SK-N-MC (cell line): Measurements from ENCODE around the gene UBAP1L.
A peak's percentile ranks its signal among the peaks of the same experiment; 100 is the strongest.
"Not testable (repeated sequence)": the region's sequence is repeated elsewhere in the genome, so short reads cannot be mapped to it uniquely, and the experiment has no call there.

Experiments
- DNase-seq: peaks from one replicate; pipeline ENCODE4 v3.0.0-alpha.2; 2011; ENCODE audit warnings: low read depth, low spot score
- H3K27ac ChIP-seq: fragments of 200-600 bp; sonication (generic); 2 replicates; pipeline ENCODE4 v1.5.1; 2016; ENCODE audit warnings: mixed run types
- H3K36me3 ChIP-seq: fragments of 200-600 bp; sonication (generic); 2 replicates; pipeline ENCODE4 v1.6.1; 2017; ENCODE audit warnings: antibody characterized with exemption, low read length, mixed read lengths; ENCODE audit not compliant: insufficient read depth
- H3K4me3 ChIP-seq: fragments of 200-600 bp; sonication (generic); 2 replicates; pipeline ENCODE4 v1.5.1; 2016
- H3K9ac ChIP-seq: fragments of 200-600 bp; sonication (generic); 2 replicates; pipeline ENCODE4 v1.8.0; 2017; ENCODE audit warnings: mixed run types, mixed read lengths; ENCODE audit not compliant: insufficient read length
- H3K9me3 ChIP-seq: fragments of 200-600 bp; sonication (generic); 2 replicates; pipeline ENCODE4 v1.6.1; 2017; ENCODE audit warnings: low read depth, mild to moderate bottlenecking, antibody characterized with exemption, low read length, moderate library complexity, mixed read lengths
- EZH2 ChIP-seq: fragments of 200-600 bp; sonication (generic); IDR thresholded peaks from one replicate; pipeline ENCODE4 v1.6.1; 2017; ENCODE audit warnings: antibody characterized with exemption
- FOXP2 ChIP-seq: optimal IDR thresholded peaks from 2 replicates; pipeline ENCODE3; 2011; ENCODE audit warnings: mild to moderate bottlenecking, moderate library complexity; ENCODE audit not compliant: insufficient read depth; ENCODE audit errors: extremely low read length, control extremely low read depth
- POLR2AphosphoS5 ChIP-seq: IDR thresholded peaks from 2 replicates; pipeline ENCODE4 v1.6.1; 2012; ENCODE audit warnings: mild to moderate bottlenecking, low read depth, low read length, borderline replicate concordance

The UBAP1L gene

DNA sequence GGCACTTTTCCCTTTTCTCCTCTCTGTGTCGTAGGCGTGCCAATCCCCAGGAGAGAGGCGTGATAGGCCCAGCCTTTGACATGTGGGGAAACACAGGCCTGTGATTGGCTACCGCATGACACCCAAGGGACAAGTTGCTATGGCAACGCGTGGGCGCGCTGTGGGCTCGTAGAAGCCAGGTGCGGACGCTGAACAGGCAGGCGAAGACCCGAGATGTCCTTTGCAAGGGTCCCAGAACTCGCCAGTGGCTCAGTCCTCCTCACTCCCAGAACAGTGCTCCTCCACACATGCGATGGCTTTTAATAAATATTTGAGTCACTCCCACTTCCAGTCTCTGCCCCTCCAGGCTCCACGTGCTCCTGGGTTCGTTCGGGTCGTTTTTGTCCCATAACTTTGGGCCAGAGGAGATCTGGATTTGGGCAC lies 65.6 kb downstream of the UBAP1L start:
- Histone ChIP-seq H3K9me3 (no peaks in the 10 kb centered on the region), H3K36me3 (no peaks in the 10 kb centered on the region), H3K9ac (no peak overlapping the region), H3K4me3 (peak overlapping the region; percentile 70), H3K27ac (no peak overlapping the region)
- peak; percentile 86 for DNase-seq
- no peak for TF ChIP-seq POLR2AphosphoS5
- no peak for TF ChIP-seq EZH2
- TF ChIP-seq FOXP2: no peak

DNA sequence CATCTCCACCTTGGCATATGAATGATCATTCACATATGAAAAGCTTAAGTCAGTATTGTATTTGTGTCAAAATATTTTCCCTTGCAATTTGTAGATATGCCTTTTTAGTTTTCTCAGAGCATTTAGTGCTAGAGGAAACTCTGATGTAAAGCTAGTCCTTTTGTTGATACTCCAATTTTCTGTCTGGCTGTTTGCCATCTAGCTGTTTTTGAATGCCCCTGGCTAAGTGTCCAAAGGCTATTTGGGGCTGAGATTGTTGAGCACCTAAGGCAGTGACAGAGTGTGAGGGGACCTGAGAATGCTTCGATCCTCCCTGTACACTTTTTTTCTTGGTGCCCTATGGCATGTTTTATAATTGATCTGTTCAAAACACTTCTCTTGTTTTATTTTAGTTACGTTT lies 66.8 kb downstream of the UBAP1L start:
- no peak overlapping the region for H3K4me3 ChIP-seq
- no peaks in the 10 kb centered on the region for H3K36me3 ChIP-seq
- TF ChIP-seq EZH2: no peak
- TF ChIP-seq FOXP2: no peak
- no peak for TF ChIP-seq POLR2AphosphoS5
- H3K9me3 ChIP-seq: no peaks in the 10 kb centered on the region
- no peak for DNase-seq
- H3K9ac ChIP-seq: no peak overlapping the region
- no peak overlapping the region for H3K27ac ChIP-seq

DNA sequence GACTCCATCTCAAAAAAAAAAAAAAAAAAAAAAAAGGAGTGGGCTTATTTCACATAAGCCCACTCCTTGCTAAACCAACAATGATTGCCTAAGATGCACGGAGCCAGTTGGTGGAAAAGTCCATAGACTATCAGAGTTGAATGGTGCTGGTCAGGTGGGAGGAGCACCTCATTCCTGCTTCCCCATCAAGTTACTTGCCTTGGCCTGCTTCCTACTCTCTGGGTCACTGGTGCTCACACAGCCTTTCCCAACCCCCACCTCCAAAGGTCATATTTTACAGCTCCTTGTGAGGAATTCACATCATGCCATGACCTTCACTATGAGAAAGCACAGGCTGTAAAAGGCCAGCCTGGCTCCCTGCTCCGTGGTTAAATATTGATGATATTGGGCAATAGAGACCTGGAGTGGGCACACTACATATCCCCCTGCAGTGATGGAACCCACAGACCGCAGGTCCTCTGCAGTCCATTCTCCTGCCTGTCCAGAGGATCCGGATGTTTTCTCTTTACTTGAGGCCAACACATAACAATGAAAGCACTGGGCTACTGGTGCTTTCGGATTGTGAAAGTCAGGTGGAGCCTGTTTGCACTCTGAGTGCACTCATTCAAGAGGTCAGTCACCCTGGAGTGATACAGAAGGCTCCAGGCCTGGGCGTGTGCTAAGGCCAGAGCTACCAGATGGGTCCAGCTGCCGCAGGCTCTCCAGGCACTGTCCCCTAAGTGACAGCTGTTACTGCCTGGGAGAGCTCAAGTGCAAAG lies 70.1 kb downstream of the UBAP1L start, which contains the start of gene SLC51B:
Gene SLC51B, plus strand, starts transcription at position 664 of the 758 bp plus-strand sequence. CDS start 4,618 bp downstream, outside the sequence.
- Histone ChIP-seq H3K4me3 (no peak within 1 kb of the TSS), H3K9me3 (no peaks in the 10 kb centered on the region), H3K9ac (no peak within 1 kb of the TSS), H3K36me3 (no peaks in the 10 kb centered on the region), H3K27ac (no peak within 1 kb of the TSS)
- TF ChIP-seq FOXP2: no peak
- no peak for TF ChIP-seq EZH2
- no peak for TF ChIP-seq POLR2AphosphoS5
- no peak for DNase-seq

DNA sequence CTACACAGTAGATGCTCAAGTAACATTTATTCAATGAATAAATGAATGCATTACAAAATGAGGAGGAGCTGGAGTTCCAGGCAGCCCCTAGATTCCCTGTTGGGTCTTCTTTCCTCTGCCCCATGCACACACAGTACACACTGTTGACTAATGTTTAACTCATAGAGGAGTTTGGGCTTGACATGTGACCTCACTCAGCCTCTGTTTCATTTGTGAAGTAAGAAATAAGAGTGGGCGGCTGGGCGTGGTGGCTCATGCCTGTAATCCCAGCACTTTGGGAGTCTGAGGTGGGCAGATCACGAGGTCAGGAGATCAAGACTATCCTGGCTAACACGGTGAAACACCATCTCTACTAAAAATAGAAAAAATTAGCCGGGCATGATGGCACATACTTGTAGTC lies 70.8 kb downstream of the UBAP1L start:
- not testable (repeated sequence) for DNase-seq, H3K9me3 ChIP-seq, H3K4me3 ChIP-seq, H3K36me3 ChIP-seq, H3K9ac ChIP-seq, H3K27ac ChIP-seq

DNA sequence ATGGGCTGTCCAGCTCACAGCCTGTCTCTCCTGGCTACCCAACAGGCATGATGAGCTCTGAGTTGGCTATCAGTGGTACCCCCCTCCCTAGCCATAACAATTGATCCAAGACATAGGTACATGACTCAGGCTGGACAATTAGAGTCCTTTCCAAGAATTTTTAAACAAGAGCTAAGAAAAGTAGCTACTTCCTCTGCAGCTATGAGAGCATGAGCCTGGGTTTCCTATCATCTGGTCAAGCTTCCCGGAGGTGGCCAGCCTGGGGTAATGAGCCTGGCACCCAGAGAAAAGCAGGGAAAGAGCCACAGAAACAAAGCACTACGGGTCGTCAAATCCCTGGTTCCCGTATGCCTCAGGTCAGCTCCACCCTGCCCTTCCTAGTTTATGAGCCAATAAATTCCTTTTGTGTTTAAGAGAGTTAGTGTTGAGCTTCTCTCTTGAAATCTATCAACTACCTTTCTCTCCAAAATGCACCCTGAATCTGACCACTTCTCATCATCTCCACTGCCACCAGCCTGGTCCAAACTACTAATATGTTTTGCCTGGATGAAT lies 72.1 kb downstream of the UBAP1L start:
- TF ChIP-seq POLR2AphosphoS5 (no peak), EZH2 (no peak), FOXP2 (no peak)
- H3K27ac ChIP-seq: no peak overlapping the region
- H3K4me3 ChIP-seq: no peak overlapping the region
- H3K9ac ChIP-seq: no peak overlapping the region
- H3K9me3 ChIP-seq: no peaks in the 10 kb centered on the region
- H3K36me3 ChIP-seq: no peaks in the 10 kb centered on the region
- DNase-seq: no peak
